ENCODE results near the gene MDM2.

DNA sequence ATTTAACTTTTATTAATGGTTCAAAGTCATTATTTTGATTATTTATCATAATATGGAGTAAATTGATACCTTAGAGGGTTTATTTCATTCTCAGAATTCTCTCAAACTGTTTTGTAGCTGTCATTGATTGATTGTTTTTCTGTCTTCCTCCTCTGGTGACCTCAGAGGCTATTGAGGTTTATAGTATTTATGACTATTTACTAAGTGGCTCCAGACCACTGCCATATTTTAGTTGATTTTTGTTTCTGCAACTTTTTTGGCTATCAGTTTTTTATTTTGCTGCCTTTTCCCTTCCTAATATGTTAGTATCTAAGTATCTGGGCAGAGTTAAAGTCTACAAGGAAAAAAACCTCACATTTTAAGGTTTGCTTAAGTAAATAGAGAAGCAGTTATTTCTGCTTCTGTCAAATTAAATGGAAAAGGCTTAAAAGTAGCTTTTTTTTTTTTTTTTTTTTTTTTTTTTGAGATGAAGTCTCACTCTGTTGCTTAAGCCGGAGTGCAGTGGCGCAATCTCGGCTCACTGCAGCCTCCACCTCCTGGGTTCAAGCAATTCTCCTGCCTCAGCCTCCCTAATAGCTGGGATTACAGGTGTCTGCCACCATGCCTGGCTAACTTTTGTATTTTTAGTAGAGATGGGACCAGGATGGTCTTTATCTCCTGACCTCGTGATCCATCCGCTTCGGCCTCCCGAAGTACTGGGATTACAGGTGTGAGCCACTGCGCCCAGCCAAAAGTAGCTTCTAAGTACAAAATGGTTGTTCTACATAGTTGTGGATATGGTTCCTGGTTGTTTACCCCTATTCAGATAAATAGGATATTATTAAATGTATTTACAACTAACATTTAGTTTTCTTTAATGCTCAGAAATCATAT lies 8.2 kb downstream of the MDM2 start:
- TF ChIP-seq, protein P1, sequence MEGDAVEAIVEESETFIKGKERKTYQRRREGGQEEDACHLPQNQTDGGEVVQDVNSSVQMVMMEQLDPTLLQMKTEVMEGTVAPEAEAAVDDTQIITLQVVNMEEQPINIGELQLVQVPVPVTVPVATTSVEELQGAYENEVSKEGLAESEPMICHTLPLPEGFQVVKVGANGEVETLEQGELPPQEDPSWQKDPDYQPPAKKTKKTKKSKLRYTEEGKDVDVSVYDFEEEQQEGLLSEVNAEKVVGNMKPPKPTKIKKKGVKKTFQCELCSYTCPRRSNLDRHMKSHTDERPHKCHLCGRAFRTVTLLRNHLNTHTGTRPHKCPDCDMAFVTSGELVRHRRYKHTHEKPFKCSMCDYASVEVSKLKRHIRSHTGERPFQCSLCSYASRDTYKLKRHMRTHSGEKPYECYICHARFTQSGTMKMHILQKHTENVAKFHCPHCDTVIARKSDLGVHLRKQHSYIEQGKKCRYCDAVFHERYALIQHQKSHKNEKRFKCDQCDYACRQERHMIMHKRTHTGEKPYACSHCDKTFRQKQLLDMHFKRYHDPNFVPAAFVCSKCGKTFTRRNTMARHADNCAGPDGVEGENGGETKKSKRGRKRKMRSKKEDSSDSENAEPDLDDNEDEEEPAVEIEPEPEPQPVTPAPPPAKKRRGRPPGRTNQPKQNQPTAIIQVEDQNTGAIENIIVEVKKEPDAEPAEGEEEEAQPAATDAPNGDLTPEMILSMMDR (conservative IDR thresholded peaks at IDR 0.05; ENCODE audit: low read depth, low read length) = no peak
- TF ChIP-seq EZH2phosphoT487 (IDR thresholded peaks at IDR 0.05; ENCODE audit: borderline replicate concordance, low read length) = no peak

Measured in PC-3 (cell line).